T-helper 1 cell treated with Interleukin-12 subunit alpha and Interleukin-12 subunit beta and Interleukin-4 antibody, amounts not matched to agents 30 μg/mL and 1 μg/mL, for 36 hours (primary cell): Measurements from ENCODE around the gene AK4.
"Not testable (repeated sequence)": the region's sequence is repeated elsewhere in the genome, so short reads cannot be mapped to it uniquely, and the experiment has no call there.

Experiments used
- H3K27ac Mint-ChIP-seq: one replicate; pipeline ENCODE4 v1.8.0; 2021; ENCODE audit warnings: mild to moderate bottlenecking, mixed read lengths
- H3K27me3 Mint-ChIP-seq: one replicate; pipeline ENCODE4 v1.8.0; 2021; ENCODE audit warnings: low read depth, mixed read lengths
- H3K36me3 Mint-ChIP-seq: one replicate; pipeline ENCODE4 v1.8.0; 2021; ENCODE audit warnings: low read depth, mixed read lengths
- H3K4me1 Mint-ChIP-seq: one replicate; pipeline ENCODE4 v1.8.0; 2021; ENCODE audit warnings: low read depth, mixed read lengths
- H3K4me3 Mint-ChIP-seq: one replicate; pipeline ENCODE4 v1.8.0; 2021; ENCODE audit warnings: mild to moderate bottlenecking, moderate library complexity, mixed read lengths
- H3K9me3 Mint-ChIP-seq: one replicate; pipeline ENCODE4 v1.8.0; 2021; ENCODE audit warnings: mixed read lengths

Gene AK4

DNA sequence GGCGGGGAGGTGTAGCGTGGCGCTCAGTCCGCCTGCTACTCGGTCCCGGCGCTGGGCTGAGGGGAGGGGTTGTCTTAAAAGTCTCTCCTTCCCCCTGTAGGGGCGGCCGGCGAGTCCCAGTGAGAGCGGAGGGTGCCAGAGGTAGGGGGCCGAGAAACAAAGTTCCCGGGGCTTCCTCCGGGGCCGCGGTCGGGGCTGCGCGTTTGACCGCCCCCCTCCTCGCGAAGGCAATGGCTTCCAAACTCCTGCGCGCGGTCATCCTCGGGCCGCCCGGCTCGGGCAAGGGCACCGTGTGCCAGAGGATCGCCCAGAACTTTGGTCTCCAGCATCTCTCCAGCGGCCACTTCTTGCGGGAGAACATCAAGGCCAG lies at the start of gene AK4:
AK4 (plus strand) TSS at position 26 of the 370 bp plus-strand sequence; CDS start at position 231, 205 bp downstream.
- not testable (repeated sequence) for H3K9me3 Mint-ChIP-seq, H3K36me3 Mint-ChIP-seq
- Mint-ChIP-seq H3K4me3 (peak within 1 kb of the TSS; percentile 86), H3K4me1 (peaks cover 37% of the 10 kb centered on the region), H3K27ac (peak within 1 kb of the TSS; percentile 83), H3K27me3 (peaks cover 10% of the 10 kb centered on the region)

DNA sequence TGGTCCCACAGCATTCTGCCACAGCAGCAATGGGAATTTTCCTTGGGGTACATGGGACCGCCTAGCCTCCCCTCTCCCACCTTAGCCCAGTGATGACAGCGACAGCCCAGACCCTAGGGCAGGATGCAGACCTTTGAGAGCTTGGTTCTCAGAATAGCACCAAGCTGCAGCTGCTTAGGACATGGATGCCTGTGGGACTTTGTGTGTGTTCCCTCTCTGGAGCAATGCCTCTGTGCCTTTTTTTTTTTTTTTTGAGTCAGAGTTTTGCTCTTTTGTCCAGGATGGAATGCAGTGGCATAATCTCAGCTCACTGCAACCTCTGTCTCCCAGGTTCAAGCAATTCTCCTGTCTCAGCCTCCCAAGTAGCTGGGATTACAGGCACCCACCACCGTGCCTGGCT lies 44.2 kb upstream of the AK4 start:
- Mint-ChIP-seq H3K36me3 (no peaks in the 10 kb centered on the region), H3K27ac (no peak overlapping the region), H3K27me3 (peaks cover 6% of the 10 kb centered on the region), H3K4me3 (no peak overlapping the region), H3K9me3 (peaks cover 12% of the 10 kb centered on the region), H3K4me1 (no peaks in the 10 kb centered on the region)

DNA sequence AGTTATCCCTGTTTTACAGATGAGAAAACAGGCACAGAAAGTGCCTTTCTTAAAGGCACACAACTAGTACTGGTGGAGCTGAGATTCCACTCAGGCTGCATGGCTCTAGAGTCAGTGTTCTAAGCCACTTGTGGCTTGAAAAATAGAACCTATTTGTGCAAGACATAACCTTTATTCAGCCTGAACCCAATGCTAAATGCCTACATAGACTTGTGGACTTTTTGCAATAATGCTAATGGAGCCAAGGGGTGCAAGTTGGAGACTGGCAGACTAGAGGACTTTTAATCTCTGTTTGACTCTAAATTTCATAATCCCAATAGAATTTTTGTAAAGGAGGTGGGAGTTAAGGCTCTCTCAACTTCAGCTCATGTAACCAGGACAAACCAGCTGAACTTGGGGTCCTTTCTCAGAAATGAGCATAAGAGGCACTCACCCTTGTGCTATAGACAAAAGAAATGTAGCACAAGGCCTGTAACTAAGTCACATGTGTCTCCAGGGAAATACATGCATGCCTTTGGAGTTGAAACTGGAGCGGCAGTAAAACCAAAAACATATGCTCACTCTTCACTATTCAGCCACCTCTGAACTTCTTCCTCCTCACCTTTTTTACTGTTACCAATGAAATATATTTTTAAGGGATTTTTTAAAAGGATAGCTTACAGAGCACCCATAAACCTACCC lies 43.0 kb upstream of the AK4 start:
- Mint-ChIP-seq H3K4me1 (no peaks in the 10 kb centered on the region), H3K27me3 (peaks cover 11% of the 10 kb centered on the region), H3K36me3 (no peaks in the 10 kb centered on the region), H3K9me3 (peaks cover 7% of the 10 kb centered on the region), H3K4me3 (no peak overlapping the region), H3K27ac (no peak overlapping the region)

DNA sequence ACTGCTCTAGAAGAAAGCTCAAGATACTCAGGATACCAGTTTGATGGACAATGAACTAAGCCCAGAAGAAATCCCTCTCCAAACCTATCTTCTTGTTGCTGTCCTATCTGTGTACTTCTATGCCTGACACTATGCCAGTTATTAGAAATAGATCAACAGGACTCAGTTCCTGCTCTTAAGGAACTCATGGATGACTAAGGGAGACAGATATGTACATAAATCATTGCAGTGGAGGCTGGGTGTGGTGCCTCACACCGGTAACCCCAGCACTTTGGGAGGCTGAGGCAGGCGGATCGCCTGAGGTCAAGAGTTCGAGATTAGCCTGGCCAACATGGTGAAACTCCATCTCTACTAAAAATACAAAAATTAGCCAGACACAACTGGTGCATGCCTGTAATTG lies 42.4 kb upstream of the AK4 start:
- no peak overlapping the region for H3K4me3 Mint-ChIP-seq
- H3K4me1 Mint-ChIP-seq, result no peaks in the 10 kb centered on the region
- no peak overlapping the region for H3K27ac Mint-ChIP-seq
- H3K27me3 Mint-ChIP-seq, result peaks cover 11% of the 10 kb centered on the region
- H3K9me3 Mint-ChIP-seq, result peaks cover 4% of the 10 kb centered on the region
- H3K36me3 Mint-ChIP-seq, result no peaks in the 10 kb centered on the region

DNA sequence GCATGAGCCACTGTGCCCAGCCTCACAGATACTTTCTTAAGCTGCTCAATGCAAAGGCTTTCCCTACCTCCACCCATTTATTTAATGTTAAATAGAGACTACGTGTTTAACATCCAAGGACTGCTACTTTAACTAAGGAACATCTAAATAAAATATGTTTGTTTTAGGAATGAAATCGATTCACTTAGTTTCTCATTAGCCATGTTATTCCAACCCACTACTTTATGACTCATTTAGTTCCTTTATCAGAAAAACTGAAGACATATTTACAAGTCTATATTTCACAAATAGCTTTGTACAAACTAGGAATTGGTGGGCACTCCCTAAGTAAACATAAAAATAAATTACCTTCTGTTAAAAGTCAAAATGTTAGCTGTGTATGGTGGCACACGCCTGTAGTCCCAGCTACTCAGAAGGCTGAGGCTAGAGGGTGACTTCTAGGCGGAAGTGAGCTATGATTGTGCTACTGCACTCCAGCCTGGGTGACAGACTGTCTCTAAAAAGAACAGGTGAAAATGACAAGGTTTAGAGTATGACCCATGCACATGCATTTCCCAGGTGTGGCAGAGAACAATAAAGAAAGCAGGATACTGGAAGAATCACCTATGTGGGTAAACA lies 39.9 kb upstream of the AK4 start:
- Mint-ChIP-seq H3K4me3 (no peak overlapping the region), H3K27me3 (peaks cover 14% of the 10 kb centered on the region), H3K9me3 (no peaks in the 10 kb centered on the region), H3K4me1 (no peaks in the 10 kb centered on the region), H3K27ac (no peak overlapping the region), H3K36me3 (no peaks in the 10 kb centered on the region)

DNA sequence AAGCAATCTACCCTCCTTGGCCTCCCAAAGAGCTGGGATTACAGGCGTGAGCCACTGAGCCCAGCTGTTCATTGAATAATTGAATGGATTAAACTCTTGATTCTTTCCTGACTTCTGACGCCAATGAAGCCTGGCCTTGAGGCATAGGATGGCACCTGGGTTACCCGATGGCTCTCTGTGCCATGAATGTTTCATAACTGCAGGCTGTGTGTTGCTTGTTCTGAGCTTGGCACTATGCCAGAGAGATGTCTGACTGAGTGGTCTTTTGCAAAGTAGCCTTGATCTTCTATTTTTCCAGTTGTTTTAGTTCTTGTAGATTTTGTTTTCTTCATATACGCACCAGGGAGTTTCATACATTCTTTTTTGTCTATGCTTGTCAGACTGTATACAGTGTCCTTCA lies 38.5 kb upstream of the AK4 start:
- peaks cover 14% of the 10 kb centered on the region for H3K27me3 Mint-ChIP-seq
- no peaks in the 10 kb centered on the region for H3K4me1 Mint-ChIP-seq
- no peaks in the 10 kb centered on the region for H3K36me3 Mint-ChIP-seq
- no peak overlapping the region for H3K4me3 Mint-ChIP-seq
- no peak overlapping the region for H3K27ac Mint-ChIP-seq
- H3K9me3 Mint-ChIP-seq, result no peaks in the 10 kb centered on the region

DNA sequence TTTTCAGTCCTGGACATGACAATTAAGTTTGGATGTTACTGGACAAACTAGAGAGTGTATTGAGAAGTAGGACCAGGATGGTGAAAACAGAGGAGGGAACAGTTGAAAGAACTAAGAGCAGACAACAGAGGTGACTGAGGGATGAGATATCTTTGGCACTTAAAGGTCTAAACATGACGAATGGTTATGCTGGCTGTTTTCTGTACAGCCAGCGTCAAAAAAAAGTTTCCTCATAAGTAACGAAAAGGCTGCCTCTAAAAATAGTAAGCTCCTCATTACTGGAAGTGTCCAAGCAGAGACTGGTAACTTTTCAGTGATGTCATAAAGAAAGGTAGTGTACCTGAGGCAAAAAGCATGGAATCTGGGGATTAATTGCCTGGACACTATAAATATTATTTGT lies 35.2 kb upstream of the AK4 start:
- Mint-ChIP-seq H3K36me3 (no peaks in the 10 kb centered on the region), H3K27ac (no peak overlapping the region), H3K4me1 (no peaks in the 10 kb centered on the region), H3K9me3 (no peaks in the 10 kb centered on the region), H3K27me3 (peaks cover 15% of the 10 kb centered on the region), H3K4me3 (no peak overlapping the region)

DNA sequence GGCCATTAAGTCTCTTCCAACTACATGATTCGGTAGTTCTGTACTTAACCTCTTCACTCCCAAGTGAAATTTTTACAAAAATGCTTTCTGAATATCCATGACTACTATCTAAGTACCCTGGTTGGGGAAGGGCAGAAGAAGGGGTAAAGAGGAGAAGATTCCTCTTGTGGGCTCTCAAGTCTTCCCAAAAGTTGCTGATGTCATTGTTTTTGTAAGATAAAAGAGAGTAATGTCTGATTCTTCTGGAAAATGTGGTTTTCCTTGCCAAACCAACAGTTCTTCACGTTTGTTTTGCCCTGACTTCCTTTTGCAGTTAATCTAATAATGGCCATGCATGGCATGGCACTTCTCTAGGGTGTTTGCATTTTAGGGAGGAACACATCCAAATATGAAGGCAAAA lies 34.7 kb upstream of the AK4 start:
- Mint-ChIP-seq H3K27me3 (peaks cover 18% of the 10 kb centered on the region), H3K4me3 (no peak overlapping the region), H3K9me3 (no peaks in the 10 kb centered on the region), H3K36me3 (no peaks in the 10 kb centered on the region), H3K27ac (no peak overlapping the region), H3K4me1 (no peaks in the 10 kb centered on the region)

DNA sequence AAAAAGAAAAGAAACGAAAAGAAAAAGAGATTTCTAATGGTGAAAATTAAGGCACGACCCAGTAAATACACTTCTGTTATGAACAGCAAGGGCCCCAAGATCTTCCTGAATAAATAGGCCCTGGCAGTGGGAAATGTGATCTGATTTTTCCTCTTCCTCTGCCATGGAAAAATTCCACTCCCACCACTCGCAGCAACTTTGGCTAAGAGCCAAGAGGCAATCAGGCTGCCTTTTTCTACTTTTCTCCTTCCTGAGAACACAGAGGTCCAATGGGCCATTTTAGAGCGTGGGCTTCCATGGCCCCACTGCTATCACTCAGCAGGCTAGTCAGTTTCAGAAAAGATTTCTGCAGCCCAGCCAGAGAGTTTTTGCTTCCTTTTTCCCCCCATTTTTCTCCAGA lies 33.7 kb upstream of the AK4 start:
- Mint-ChIP-seq H3K27ac (no peak overlapping the region), H3K9me3 (no peaks in the 10 kb centered on the region), H3K4me3 (no peak overlapping the region), H3K27me3 (peaks cover 18% of the 10 kb centered on the region), H3K36me3 (no peaks in the 10 kb centered on the region), H3K4me1 (no peaks in the 10 kb centered on the region)

DNA sequence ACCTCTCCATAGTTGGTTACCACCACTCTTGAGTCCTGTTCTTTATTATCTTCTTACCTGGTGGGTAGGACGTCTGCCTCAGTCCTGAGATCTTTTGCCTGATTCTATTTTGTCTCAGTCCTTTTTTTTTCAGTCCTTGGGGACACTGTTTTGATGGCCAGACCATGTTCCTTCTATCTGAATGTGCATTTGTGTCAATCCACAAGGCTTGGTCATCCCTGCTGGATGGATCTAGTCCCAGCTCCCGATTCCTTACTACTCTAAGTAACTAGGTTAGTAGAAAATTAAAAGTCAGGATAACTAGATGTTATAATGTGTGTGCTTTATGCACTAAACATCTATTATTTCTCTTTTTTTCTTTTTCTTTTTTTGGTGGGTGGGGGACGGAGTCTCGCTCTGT lies 28.1 kb upstream of the AK4 start:
- no peak overlapping the region for H3K4me3 Mint-ChIP-seq
- H3K27me3 Mint-ChIP-seq, result peaks cover 26% of the 10 kb centered on the region
- no peaks in the 10 kb centered on the region for H3K4me1 Mint-ChIP-seq
- H3K36me3 Mint-ChIP-seq, result no peaks in the 10 kb centered on the region
- H3K27ac Mint-ChIP-seq, result no peak overlapping the region
- H3K9me3 Mint-ChIP-seq, result no peaks in the 10 kb centered on the region

DNA sequence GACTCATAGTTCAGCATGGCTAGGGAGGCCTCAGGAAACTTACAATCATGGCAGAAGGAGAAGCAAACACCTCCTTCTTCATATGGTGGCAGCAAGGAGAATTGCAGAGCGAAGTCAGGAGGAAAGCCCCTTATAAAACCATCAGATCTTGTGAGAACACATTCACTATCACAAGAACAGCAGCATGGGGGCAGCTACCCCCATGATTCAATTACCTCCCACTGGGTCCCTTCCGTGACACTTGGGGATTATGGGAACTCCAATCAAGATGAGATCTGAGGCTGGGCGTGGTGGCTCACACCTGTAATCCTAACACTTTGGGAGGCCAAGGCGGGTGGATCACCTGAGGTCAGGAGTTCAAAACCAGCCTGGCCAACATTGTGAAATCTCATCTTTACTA lies 18.9 kb upstream of the AK4 start:
- not testable (repeated sequence) for H3K4me3 Mint-ChIP-seq, H3K4me1 Mint-ChIP-seq, H3K27ac Mint-ChIP-seq, H3K9me3 Mint-ChIP-seq, H3K36me3 Mint-ChIP-seq
- H3K27me3 Mint-ChIP-seq, result peaks cover 25% of the 10 kb centered on the region

DNA sequence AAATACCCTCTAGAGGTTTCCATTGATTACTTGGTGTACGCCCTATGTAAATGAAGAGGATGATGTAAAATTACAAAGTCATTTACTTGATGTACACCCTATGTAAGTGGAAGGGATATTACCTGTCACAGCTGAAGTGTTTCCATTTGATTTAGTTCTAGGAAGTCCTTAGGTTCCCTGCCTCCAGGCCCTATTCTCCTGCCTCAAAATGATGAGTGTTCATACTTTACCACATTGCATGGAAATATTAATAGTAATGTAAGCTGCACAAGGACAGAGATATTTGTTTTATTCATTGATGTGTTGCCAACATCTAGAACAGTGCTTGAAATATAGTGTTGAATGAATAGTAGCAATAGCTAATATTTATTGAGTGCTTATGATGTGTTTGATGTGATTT lies 9.5 kb upstream of the AK4 start:
- H3K36me3 Mint-ChIP-seq, result no peaks in the 10 kb centered on the region
- H3K27ac Mint-ChIP-seq, result no peak overlapping the region
- H3K9me3 Mint-ChIP-seq, result no peaks in the 10 kb centered on the region
- no peak overlapping the region for H3K4me3 Mint-ChIP-seq
- peaks cover 4% of the 10 kb centered on the region for H3K4me1 Mint-ChIP-seq
- peaks cover 31% of the 10 kb centered on the region for H3K27me3 Mint-ChIP-seq

DNA sequence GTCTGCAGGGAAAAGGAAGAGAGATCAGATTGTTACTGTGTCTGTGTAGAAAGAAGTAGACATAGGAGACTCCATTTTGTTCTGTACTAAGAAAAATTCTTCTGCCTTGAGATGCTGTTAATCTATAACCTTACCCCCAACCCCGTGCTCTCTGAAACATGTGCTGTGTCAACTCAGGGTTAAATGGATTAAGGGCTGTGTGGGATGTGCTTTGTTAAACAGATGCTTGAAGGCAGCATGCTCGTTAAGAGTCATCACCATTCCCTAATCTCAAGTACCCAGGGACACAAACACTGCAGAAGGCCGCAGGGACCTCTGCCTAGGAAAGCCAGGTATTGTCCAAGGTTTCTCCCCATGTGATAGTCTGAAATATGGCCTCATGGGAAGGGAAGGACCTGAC lies 8.2 kb upstream of the AK4 start:
- H3K4me1 Mint-ChIP-seq, H3K27ac Mint-ChIP-seq, H3K4me3 Mint-ChIP-seq, H3K36me3 Mint-ChIP-seq, H3K9me3 Mint-ChIP-seq: not testable (repeated sequence)
- H3K27me3 Mint-ChIP-seq, result peaks cover 40% of the 10 kb centered on the region

DNA sequence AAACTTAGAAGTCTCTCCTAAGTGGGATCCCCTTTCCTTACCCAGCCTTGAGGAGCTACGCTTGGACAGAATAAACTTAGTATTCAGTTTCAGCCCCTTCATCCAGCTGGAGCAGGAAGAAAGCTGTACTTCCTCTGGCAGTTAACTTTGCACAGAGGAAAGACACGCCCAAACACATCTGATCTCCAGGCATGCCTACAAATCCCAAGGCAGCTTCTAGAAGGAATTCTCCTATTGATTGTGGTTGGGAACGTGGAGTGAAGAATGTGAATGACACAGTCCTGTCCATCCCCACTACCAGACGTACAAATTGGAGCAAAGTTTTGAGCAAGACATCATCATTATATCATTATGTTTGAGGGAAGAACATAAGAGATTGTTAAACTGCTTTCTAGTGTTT lies 6.6 kb upstream of the AK4 start:
- Mint-ChIP-seq H3K27me3 (peaks cover 41% of the 10 kb centered on the region), H3K9me3 (no peaks in the 10 kb centered on the region), H3K36me3 (no peaks in the 10 kb centered on the region), H3K27ac (peak overlapping the region; percentile 41), H3K4me1 (peaks cover 5% of the 10 kb centered on the region), H3K4me3 (no peak overlapping the region)

DNA sequence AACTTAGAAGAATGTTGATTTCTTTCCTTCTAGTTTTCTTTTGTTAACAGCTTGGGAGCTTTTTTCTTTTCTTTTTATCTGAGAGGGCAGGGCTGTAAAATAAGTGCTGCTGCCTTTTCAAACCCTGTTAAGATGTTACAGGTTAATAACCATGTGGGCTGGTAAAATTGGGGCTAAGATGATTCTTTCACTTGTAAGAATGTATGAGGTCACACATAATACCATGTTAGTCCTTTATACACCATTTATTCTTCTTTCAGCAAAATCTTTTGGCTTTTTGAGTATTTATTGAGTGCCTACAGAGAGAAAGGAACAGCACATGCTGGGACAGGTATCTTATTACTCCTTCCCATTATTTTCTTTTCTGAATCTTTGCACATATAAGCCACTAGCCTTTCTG lies 6.1 kb upstream of the AK4 start:
- no peaks in the 10 kb centered on the region for H3K36me3 Mint-ChIP-seq
- no peaks in the 10 kb centered on the region for H3K9me3 Mint-ChIP-seq
- no peak overlapping the region for H3K4me3 Mint-ChIP-seq
- peaks cover 41% of the 10 kb centered on the region for H3K27me3 Mint-ChIP-seq
- peaks cover 10% of the 10 kb centered on the region for H3K4me1 Mint-ChIP-seq
- H3K27ac Mint-ChIP-seq, result no peak overlapping the region
